ENCODE measurements around the gene NPHP4. TPM values are rescaled to one million over a fixed set of nuclear protein-coding genes. Genes with fewer than 3 reads are reported as not detected.

Gene NPHP4
- total and polyA plus RNA-seq, 4 donors: 1.7 to 5.6 (median 3.5) TPM

- TF ChIP-seq RAD21 (IDR thresholded peaks at IDR 0.05) (no peak), YY1 (IDR thresholded peaks at IDR 0.05) (no peak), GABPA (IDR thresholded peaks at IDR 0.05 in 1 of 2, conservative IDR thresholded peaks at IDR 0.05 in 1 of 2) (peak in 1 of 2 donors; percentile 29)
- Histone ChIP-seq H3K9me3 (ENCODE audit: control insufficient read depth in 4 of 4, low read length in 3 of 4) (no peaks in the 10 kb centered on the region), H3K4me1 (ENCODE audit: control insufficient read depth in 4 of 4, insufficient read depth in 4 of 4, low read length in 3 of 4) (no peaks in the 10 kb centered on the region), H3K27me3 (ENCODE audit: control insufficient read depth in 4 of 4, insufficient read depth in 4 of 4, low read length in 3 of 4) (no peaks in the 10 kb centered on the region), H3K9ac (ENCODE audit: low read depth in 1 of 2, low read length in 2 of 2) (peak overlapping the region in 1 of 2 donors; percentile 1), H3K36me3 (ENCODE audit: control insufficient read depth in 4 of 4, insufficient read depth in 3 of 4, low read depth in 1 of 4, low read length in 3 of 4) (no peaks in the 10 kb centered on the region), H3K27ac (ENCODE audit: low read depth in 1 of 2, low read length in 2 of 2) (peak overlapping the region; percentile 63 to 65), H3K4me3 (ENCODE audit: low read depth in 1 of 3, low read length in 3 of 3) (no peak overlapping the region)
- no peak for DNase-seq (ENCODE audit: low spot score)
- WGBS: 68% methylated on average over 19 of the region's 19 CpGs
Observed at GRCh38 chr1:6028042-6028850, 36.0 kb upstream of the NPHP4 start.

- Histone ChIP-seq H3K27ac (ENCODE audit: low read depth in 1 of 2, low read length in 2 of 2) (peak overlapping the region; percentile 63 to 65), H3K36me3 (ENCODE audit: control insufficient read depth in 4 of 4, insufficient read depth in 3 of 4, low read depth in 1 of 4, low read length in 3 of 4) (no peaks in the 10 kb centered on the region), H3K4me1 (ENCODE audit: control insufficient read depth in 4 of 4, insufficient read depth in 4 of 4, low read length in 3 of 4) (no peaks in the 10 kb centered on the region), H3K9ac (ENCODE audit: low read depth in 1 of 2, low read length in 2 of 2) (peak overlapping the region in 1 of 2 donors; percentile 32), H3K27me3 (ENCODE audit: control insufficient read depth in 4 of 4, insufficient read depth in 4 of 4, low read length in 3 of 4) (no peaks in the 10 kb centered on the region), H3K9me3 (ENCODE audit: control insufficient read depth in 4 of 4, low read length in 3 of 4) (no peaks in the 10 kb centered on the region), H3K4me3 (ENCODE audit: low read depth in 1 of 3, low read length in 3 of 3) (no peak overlapping the region)
- TF ChIP-seq SP1 (IDR thresholded peaks at IDR 0.05) (no peak), REST (IDR thresholded peaks at IDR 0.05) (no peak), ATF3 (IDR thresholded peaks at IDR 0.05) (no peak), JUND (IDR thresholded peaks at IDR 0.05) (no peak), FOXA1 (IDR thresholded peaks at IDR 0.05) (no peak), FOXA2 (IDR thresholded peaks at IDR 0.05) (no peak), TAF1 (conservative IDR thresholded peaks at IDR 0.05) (no peak), GABPA (IDR thresholded peaks at IDR 0.05 in 1 of 2, conservative IDR thresholded peaks at IDR 0.05 in 1 of 2) (no peak), RAD21 (IDR thresholded peaks at IDR 0.05) (no peak), NR2F2 (IDR thresholded peaks at IDR 0.05) (no peak), EGR1 (IDR thresholded peaks at IDR 0.05; ENCODE audit: low read depth in 2 of 2) (no peak), HNF4A (conservative IDR thresholded peaks at IDR 0.05) (no peak), HNF4G (IDR thresholded peaks at IDR 0.05) (no peak), MAX (IDR thresholded peaks at IDR 0.05) (no peak), RXRA (IDR thresholded peaks at IDR 0.05) (no peak)
- 60% methylated on average over 10 of the region's 10 CpGs for WGBS
- DNase-seq (ENCODE audit: low spot score): no peak
Observed at GRCh38 chr1:6027591-6027990, 35.4 kb upstream of the NPHP4 start.

Measured in liver (tissue), 9 donors.